HG03558 (cell line): ENCODE measurements around the gene ADAM8.
"Not testable (repeated sequence)": the region's sequence is repeated elsewhere in the genome, so short reads cannot be mapped to it uniquely, and the experiment has no call there.

Experiments
- ATAC-seq: cut with Tn5 transposase; IDR thresholded peaks from one replicate; pipeline ENCODE4 v1.9.1; 2021; ENCODE audit warnings: moderate number of reproducible peaks; ENCODE audit not compliant: unreplicated experiment; ENCODE audit errors: extremely low read depth

ADAM8 gene

DNA sequence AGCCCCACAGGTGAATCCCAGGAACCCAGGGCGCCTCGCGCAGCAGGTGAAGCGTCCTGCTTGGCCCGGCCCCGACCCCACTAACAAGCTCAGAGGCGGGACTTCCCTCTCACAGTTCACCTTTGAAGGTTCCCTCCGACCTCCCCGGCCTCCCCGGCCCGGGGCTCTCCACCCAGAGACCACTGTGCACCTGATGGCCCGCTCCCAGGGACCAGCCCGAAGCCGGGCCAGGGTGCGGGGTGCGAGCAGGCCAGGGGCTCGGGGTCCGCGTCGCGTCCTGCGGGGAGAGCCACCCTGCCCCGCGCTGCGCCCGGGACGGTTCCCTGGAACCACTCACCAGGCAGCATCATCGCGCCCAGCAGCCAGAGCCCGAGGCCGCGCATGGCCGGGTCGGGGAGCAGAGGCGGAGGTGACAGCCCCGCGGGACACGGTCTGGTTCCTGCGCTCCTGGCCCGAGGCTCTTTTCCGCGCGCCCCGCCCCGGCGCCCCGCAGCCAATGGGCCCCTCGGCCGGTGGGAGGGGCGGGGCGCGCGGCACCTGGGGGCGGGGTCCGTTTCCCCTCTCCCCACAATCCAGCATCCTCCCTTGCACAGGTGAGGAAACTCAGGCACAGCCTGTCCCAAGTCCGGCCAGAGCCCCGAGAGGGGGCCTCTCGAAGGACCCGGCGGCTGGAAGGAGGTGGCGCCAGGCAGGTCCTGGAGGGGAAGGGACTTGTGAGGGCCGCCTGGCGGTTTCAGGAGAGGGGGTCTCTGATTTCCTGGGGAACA, at the start of gene ADAM8:
Gene ADAM8, minus strand, starts transcription at position 434 of the 767 bp plus-strand sequence. Its CDS starts 51 bp downstream, at position 383.
- no peak for ATAC-seq

DNA sequence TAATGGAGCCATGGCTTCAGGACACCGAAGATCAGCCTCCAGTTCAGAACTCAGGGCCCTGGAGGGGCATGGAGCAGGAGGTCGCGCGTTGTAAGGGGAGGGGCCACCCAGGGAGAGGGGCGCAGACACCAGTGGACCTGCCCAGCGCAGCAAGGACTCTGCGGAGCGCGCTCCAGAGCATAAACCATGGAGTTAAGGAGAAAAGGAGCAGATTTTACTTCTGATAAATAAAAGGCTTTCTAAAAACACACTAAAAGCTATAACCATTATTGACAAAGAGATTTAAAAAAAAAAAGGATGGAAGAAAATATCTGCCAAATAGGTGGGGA, 49.5 kb upstream of the ADAM8 start:
- ATAC-seq: no peak

GRCh38 chr10:133325440-133326222, 49.0 kb upstream of the ADAM8 start:
- no peak for ATAC-seq

DNA sequence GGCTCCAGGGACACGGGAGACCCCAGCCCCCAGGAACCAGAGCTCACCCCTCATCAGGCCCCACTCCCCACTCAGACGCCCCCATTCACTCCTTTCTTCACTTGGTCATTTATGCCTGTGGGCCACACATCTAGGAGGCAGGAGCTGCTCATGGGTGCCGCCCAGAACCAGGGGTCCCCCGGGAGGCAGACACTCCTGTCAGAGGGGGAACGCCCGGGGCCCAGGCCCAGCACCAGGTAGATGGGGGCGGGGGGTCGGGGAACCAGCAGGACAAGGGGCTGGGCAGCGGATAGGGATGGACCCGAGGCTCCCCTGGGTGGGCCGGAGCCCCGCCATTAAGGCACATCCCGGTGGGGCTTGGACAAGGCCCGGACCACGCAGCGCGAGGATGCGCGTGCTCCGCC, 48.2 kb upstream of the ADAM8 start:
- ATAC-seq: no peak

- no peak for ATAC-seq
These were observed 47.6 kb upstream of the ADAM8 start for GRCh38 chr10:133324198-133324792.

- ATAC-seq: not testable (repeated sequence)
These were observed 45.5 kb upstream of the ADAM8 start for GRCh38 chr10:133322064-133322709.

DNA sequence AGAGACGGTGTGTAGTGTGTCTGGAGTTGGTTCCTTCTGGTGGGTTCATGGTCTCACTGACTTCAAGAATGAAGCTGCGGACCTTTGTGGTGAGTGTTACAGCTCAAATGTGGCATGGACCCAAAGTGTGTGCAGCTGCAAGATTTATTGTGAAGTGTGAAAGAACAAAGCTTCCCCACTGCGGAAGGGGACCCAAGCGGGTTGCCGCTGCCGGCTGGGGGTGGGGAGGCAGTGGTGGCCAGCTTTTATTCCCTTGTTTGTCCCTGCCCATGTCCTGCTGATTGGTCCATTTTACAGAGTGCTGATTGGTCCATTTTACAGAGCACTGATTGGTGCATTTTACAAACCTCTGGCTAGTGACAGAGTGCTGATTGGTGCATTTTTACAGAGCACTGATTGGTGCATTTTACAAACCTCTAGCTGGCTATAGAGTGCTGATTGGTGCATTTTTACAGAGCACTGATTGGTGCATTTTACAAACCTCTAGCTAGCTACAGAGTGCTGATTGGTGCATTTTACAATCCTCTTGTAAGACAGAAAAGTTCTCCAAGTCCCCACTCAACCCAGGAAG, 44.3 kb upstream of the ADAM8 start:
- not testable (repeated sequence) for ATAC-seq

DNA sequence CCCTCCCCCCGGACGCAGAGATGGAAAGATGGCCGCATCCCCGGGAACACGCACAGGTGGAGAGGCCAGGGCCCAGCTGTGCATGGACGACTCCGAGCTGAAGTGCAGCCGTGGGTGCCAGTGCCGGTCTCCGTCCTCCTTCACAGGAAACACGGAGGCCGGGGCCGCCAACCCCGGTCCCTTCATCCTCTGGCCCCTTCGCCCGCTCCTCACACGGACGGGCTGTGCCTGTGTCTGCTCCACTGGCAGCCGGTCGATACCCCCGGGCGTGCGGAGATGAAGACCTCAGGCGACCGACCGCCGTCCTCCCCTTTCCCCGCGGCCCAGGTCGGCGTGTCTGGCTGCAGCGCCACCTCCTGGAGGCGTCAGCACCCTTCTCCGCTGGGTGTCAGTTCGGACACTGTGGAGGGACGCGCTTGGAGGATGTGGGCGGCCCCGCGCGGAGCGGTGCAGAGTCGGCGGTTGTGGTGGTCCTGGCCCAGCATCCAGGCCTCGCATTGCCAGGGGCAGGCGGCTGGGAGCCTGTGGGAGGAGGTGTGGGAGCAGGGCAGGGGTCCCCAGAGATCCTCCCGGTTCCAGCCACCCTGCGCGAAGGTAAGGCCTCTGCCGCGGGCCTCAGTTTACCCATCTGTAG, 41.9 kb upstream of the ADAM8 start:
- no peak for ATAC-seq

DNA sequence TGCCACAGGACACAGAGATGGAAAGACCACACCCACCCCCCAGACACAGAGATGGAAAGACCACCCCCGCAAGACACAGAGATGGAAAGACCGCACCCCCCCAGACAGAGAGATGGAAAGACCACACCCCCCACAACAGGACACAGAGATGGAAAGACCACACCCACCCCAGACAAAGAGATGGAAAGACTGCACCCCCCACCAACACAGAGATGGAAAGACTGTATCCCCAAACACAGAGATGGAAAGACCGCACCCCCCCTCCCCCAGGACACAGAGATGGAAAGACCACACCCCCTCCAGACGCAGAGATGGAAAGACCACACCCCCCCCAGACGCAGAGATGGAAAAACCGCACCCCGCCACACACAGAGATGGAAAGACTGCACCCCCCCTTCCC, 40.1 kb upstream of the ADAM8 start:
- ATAC-seq: no peak

DNA sequence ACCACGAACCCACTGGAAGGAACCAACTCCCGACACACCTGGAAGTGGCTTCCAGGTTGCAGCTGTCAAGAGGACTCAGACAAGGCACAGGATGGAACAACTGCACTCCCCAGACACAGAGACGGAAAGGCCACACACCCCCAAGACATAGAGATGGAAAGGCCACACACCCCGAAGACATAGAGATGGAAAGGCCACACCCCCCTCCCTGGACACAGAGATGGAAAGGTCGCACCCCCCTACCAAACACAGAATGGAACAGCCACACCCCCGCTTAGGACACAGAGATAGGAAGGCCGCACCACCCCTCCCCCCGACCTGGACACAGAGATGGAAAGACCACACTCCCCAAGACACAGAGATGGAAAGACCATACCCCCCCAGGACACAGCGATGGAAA, 39.6 kb upstream of the ADAM8 start:
- no peak for ATAC-seq

DNA sequence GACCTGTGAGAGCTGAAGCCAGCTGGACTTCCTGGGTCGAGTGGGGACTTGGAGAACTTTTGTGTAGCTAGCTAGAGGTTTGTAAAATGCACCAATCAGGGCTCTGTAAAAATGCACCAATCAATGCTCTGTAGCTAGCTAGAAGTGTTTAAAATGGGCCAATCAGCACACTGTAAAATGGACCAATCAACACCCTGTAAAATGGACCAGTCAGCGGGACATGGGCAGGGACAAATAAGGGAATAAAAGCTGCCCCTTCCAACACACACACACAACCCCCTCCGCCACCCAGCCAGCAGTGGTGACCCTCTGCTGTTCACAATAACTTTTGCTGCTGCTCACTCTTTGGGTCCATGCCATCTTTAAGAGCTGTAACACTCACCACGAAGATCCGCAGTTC, 39.2 kb upstream of the ADAM8 start:
- no peak for ATAC-seq

- no peak for ATAC-seq
These were observed 38.2 kb upstream of the ADAM8 start for GRCh38 chr10:133314911-133315310.

- no peak for ATAC-seq
These were observed 36.5 kb upstream of the ADAM8 start for GRCh38 chr10:133313192-133313591.

DNA sequence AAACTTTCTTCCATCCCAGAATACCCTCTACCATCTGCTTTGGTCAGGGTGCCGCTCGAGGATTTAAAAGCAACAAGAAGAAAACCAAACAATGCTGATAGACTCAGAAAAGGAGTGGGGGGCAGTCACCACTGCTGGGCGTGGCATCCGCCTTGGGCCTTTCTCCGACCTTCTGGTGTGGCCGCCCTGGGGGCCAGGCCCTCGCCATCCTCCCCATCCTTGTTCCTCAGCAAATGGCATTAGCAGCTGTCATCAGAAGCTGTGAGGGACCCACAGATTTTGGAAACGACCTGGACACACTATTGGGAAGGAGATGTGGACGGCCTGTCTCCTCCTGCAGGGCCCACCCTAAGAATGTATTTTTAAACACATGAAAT, 36.1 kb upstream of the ADAM8 start:
- no peak for ATAC-seq

DNA sequence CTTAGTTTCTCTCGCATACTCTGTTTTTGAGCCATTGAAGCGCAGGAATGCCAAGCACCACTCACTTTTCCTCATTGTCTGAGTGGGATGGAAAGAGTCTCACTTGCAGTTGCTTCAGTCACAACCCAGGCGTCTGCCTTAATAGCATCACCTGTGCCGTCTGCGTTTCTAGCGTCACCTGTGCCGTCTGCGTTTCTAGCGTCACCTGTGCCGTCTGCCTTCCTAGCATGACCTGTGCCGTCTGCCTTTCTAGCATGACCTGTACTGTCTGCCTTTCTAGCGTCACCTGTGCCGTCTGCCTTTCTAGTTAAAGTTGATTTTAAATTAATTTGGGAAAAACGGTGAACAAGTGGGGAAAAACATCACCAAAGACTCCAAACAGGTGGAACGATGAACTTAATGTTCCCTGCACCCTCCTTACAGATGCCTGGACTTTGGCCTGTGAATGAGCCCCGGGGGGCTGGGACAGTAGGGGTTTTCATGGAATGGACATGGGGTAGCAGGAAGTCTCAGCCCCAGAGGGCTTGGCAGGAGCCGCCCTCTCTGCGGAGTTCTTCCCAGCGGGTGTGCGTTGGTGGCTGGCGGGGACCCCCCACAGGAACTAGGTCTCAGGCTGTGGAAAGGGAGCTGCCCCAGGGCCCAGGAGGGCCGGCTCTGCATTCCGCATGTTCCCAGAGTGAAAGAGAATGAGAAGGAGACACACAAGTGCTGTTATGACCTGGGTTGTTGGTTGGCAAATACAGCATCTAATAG, 35.5 kb upstream of the ADAM8 start:
- no peak for ATAC-seq

GRCh38 chr10:133311570-133311969, 34.9 kb upstream of the ADAM8 start:
- no peak for ATAC-seq

- ATAC-seq: no peak
These were observed 34.1 kb upstream of the ADAM8 start for GRCh38 chr10:133310789-133311188.

DNA sequence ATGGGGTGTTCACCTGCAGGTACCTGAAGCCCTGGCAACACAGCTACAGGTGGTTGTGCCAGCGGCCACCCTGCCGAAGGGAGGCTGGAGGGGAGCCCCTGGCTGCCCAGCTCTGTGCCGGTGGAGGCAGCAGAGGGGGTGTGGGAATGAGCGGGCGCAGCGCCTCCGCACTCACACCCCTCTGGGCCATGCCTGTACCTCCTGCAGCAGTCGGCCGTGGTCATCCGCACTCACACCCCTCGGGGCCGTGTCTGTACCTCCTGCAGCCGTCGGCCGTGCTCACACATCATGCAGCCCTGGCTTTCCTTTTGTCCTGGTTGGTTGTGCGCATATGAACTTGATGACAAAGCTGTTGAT, 33.7 kb upstream of the ADAM8 start:
- no peak for ATAC-seq

DNA sequence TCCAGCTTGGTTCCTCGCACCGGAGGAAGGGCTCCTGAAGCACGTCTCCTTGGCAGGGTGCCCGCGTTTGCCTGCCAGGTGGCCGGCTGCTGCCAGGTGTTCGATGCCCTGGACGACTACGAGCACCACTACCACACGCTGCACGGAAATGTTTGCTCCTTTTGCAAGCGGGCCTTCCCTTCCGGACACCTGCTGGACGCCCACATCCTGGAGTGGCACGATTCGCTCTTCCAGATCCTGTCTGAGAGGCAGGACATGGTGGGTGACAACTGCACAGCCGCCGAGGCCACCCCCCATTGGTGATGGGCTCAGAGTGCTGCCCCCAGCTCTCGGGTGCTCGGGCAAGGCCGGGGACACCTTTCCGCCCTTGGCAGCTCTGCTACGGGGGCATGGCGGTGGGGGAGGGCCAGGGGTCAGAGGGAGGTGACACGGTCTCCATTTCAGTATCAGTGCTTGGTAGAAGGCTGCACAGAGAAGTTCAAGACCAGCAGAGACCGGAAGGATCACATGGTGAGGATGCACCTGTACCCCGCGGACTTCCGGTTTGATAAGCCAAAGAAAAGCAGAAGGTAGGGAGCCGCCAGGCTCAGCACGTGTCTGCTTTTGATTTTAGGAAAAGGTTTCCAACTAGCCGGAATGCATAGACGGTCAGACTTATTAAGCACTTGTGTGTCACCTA, 33.2 kb upstream of the ADAM8 start:
- no peak for ATAC-seq
